NCI-H2029 treated with DMSO at 0.1 percent for 48 hours (cell line): ENCODE data around the gene CAPZA1.
"Not testable (repeated sequence)": the region's sequence is repeated elsewhere in the genome, so short reads cannot be mapped to it uniquely, and the experiment has no call there.

ENCODE experiments used
- DNase-seq: peaks from one replicate; lab custom pipeline; 2025; lab: John Stamatoyannopoulos, UW

The CAPZA1 gene

DNA sequence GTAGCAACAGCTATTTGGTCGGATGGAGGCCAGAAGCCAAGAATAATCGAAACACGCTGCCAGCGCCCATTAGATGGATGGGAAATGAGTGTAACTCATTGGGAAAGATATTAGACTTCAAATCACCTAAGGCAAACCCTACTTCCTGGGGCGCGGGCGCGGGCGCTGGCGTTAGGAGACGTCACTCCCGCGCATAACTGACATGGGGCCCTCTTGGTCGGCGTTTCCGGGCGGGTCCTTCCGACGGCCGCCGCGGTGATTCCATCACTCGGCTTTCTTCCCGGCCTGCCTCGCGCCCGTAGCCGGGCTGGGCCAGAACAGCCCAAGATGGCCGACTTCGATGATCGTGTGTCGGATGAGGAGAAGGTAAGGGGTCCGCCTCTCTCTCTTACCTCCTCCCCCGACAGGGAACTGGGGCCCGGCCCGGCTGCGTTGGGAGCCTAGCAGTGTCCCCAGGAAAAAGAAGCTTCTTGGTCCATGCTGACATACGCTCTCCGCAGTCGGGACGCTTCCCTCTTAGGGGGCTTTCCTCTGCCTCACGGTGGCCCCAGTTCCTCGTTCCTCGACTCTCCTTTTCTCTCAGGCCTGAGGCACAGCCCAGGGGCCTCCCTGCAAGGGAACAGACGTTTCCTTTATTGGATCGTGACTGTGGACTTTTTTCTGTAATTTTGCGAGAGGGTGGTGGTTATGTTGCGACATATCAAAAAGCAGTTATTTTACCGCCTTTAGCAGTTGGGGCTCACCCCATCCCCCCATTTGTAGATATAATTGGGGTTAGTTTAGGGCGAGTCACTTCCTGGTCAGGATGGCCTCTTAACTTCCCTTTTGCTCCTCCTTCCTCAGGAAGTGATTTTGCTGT lies at the start of gene CAPZA1:
TSS of gene CAPZA1 (plus strand) at position 315 of the 859 bp plus-strand sequence. CDS start at position 328, 13 bp downstream.
- peak; percentile 49 for DNase-seq

DNA sequence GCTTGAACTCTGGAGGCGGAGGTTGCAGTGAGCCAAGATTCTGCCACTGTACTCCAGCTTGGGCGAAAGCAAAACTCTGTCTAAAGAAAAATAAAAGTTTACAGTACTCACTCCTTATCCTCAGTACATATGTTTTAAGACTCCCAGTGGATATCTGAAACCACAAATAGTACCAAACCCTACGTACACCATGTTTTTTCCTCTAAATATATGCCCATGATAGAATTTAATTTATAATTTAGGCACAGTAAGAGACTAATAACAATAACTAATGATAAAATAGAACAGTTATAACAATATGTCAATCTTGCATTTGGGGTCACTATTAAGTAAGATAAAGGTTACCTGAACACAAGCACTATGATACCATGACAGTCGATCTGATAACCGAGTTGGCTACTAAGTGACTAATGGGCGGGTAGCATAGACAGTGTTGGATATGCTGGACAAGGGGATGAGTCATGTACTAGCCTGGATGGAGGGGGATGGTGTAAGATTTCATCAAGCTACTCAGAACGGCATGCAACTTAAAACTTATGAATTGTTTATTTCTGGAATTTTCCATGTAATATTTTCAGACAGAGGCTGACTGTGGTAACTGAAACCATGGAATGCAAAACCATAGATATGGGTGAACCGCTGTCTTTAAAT lies 44.4 kb upstream of the CAPZA1 start:
- DNase-seq, result no peak

DNA sequence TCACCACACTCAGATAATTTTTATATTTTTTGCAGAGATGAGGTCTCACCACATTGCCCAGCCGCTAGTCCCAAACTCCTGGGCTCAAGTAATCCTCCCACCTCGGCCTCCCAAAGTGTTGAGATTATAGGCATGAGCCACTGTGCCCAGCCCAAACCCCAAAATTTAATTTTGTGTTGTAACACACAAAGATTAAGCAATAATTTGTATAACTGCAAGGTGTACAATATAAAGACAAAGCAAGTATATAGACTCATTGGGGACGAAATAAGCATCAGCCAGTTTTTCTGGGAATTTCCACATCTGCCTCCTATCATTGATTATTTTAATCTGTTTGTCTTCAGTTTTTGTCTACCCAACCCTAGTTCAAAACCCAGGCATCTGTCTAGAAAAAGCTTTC lies 43.4 kb upstream of the CAPZA1 start:
- no peak for DNase-seq

DNA sequence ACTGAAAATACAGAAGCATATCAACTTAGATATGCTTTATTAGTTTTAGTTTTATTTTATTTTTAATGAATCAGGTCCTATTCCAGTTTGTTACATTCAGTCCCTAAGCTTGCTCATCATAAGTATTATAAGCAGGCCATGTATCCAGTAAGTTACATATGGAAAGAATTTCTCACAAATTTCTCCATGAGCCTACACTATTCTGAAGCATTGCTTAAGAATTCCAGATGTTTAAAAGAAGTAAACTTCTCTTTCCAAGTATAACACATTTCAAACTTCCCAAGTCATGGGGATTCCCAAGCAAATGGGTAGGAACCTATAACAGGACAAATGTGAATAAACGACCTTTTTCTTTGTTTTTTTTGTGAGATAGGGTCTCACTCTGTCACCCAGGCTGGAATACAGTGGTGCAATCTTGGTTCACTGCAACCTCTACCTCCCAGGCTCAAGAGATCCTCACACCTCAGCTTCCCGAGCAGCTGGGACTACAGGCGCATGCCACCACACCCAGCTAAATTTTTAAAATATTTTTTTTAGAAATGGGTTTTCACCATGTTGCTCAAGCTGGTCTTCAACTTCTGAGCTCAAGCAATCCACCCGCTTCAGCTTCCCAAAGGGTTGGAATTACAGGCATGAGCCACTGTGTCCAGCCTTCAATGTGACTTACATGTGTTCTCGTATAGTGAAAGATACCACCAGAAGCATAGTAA lies 39.7 kb upstream of the CAPZA1 start:
- DNase-seq, result no peak

DNA sequence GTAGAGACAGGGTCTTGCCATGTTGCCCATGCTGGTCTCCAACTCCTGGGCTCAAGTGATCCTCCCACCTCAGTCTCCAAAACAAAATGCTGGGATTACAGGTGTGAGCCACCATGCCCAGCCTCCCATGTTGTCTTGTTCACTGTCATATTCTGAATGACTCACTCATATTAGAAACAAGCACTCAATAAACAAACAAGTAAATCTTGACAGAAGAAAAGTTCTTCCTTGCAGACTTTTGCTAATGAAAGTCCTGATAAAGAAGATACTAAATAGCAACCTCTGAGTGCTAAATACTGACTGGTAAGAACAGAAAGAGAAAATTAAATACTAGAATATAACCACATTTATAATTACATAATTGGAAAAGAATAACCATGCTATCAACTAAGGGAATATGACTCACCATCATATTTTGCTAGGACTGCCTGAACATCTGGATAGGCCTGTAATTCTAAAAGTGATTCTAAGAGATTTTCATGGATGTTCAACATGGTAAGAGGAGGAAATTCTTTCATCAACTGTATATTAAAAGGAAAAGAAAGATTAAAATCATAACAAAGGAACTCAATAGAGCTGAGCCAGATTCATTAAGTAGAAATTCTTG lies 37.9 kb upstream of the CAPZA1 start:
- no peak for DNase-seq

DNA sequence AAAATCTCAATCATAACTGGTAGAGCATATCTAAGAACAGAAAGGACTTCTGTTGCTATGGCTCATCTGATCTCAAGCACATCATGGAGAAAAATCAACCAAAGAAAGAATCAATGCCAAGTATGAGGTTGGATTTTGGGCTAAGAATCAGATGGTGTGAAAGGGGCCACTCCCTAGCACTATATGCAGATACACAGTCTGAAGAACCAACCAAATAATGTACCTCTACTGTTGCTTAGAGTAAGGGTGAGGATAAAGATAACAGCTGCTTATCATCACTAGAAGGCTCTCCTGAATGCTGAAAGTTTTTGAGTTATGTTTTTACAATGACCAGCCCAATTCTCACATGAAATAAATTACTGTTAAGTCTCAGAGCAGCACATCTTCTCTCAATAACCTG lies 36.3 kb upstream of the CAPZA1 start:
- no peak for DNase-seq

DNA sequence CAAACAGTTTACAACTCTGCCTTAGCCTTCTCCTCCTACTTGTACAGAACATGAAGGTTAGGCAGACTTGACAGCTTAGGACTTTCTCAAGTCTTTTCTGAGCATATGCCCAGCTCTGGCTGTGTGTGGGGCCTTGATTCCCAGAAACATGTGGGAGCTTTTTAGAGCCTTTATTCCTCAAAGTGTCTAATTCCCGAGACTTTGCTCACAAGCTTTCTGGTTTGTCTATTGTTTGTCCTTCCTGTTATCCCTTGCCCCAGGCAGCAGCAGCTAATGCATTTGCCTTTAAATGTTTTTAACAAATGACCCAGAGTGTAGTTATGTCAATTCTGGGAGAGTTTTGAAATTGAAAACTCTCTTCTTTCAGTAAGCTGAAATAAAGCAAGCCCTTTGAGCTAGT lies 29.9 kb upstream of the CAPZA1 start:
- DNase-seq, result no peak

DNA sequence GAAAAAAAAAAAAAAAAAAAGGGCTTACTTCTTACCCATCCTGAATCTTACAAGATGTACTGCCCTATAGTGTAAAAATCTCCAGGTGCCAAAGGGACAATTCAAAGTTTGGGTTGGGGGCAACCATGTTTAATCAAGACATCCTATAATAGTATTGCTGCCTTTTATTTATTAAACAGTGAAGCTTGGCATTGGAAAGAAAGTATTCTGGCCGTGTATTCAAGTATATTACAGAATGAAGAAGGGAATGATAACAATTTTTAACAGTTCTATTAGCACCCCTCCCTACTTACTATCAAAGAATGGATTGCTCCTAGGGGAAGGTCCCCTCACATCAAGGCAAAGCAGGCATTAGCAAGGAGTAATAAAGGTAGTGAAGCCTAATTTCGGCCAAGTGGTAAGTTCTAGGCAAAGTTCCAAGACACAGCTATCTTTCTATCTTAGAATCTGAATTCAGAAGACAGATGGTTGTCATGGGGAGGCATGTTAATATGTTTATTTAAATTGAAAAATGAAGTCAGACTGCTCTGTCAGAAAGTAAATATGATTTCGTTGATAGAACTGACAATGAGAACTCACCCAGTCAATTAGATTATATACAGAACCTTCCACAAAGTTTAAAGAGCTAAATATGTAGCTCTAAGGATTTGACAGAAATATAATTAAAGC lies 25.3 kb upstream of the CAPZA1 start:
- DNase-seq, result no peak

DNA sequence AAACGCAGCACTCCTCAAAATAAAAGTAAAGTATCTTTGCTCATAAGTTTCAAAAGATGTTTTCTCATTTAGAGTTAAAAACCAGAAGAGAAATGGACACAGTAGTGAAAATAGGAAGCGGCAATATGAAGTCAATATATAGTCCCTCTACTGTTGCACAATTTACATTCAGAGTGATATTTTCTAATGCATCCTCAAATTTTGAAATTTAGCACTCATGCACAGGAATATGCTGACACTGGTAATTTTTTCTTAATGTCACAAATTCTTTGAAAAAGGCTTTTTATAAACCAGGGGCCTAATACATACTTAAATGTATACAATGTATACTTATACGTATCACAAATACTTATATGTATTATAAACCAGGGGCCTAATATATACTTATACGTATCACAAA lies 20.2 kb upstream of the CAPZA1 start:
- DNase-seq, result no peak

DNA sequence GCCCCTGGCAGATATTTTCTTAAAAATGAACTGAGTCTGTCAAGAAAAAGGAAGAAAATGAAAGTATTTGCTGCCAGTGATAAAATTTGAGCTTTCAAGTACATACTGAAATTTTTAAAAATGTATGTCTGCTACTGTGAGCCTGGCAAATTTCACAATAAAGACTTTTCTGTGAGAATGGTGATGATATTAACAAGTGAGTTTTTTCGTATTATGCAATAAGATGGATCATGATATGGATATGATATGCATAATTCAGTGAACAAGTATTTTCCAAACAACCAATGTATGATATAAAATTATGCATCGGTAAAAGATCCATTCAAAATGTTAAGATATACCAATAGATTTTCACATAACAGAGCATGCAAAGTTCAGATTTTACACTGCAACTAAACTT lies 16.6 kb upstream of the CAPZA1 start:
- DNase-seq, result no peak

DNA sequence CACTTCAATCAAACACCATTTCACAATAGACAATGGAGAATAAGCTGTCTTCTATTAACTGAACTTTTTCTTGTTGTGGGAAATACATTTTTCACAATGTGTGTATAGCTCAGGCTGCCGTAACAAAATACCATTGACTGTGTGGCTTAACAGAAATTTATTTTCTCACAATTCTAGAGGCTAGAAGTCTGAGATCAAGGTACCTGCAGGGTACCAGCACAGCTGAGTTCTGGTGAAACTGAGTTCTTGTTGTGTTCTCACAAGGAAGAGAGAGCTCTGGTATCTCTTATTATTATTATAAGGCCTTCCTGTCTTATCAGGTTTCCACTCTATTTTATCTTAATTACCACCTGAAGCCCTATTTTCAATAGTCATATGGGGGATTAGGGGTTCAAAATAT lies 16.1 kb upstream of the CAPZA1 start:
- DNase-seq, result no peak

DNA sequence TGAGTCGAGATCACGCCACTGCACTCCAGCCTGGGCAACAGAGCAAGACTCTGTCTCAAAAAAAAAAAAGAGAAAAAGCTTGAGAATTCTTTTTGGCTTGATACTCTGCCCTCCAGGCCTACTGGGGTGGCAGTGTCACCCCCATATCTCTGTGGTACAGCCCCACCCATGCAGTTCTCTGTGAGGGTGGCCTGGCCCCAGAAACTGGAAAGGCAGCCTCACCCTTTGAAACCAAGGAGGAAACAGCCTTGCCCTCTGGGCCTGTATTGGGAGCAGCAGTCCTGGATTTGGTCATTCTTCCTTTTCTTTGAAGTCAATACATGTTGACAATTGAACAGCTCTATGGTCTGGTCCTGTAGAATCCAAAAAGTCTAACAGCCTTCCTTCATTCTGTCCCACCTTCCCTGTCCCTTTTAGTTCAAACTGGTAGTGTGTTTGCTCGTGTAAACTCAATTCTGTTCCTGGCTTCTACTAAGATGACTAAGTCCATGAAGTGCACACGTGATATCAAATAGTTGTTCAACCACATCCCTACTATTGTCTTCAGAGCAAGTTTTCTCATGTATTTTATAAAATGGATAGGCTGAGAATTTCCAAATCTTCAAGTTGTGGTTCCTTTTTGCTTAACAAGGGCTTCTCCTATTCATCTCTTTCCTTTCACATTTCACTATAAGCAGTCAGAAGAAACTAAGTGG lies 13.9 kb upstream of the CAPZA1 start:
- no peak for DNase-seq

DNA sequence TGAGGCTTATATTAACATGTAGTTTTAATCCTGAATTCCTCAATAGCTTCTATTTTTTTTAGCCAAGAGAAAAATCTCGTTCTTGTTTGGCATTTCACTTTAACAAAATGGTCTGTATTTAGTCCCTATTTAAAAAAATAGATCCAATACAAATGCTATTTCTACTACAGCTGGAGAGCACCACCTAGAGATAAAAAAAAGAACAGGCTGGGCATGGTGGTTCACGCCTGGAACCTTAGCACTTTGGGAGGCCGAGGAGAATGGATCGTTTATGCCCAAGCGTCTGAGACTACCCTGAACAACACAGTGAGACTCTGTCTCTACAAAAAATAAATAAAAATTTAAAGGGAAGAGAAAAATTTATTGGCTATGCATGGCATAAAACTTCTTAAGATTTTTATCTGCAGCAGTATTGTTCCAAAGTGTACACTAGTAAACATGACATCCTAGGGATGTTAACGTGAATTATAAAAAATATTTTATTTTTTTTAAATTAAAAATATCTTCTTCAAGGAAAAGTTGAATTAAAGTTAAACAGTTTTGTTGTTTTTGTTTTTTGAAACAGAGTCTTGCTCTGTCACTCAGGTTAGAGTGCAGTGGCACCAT lies 5.1 kb upstream of the CAPZA1 start:
- no peak for DNase-seq

DNA sequence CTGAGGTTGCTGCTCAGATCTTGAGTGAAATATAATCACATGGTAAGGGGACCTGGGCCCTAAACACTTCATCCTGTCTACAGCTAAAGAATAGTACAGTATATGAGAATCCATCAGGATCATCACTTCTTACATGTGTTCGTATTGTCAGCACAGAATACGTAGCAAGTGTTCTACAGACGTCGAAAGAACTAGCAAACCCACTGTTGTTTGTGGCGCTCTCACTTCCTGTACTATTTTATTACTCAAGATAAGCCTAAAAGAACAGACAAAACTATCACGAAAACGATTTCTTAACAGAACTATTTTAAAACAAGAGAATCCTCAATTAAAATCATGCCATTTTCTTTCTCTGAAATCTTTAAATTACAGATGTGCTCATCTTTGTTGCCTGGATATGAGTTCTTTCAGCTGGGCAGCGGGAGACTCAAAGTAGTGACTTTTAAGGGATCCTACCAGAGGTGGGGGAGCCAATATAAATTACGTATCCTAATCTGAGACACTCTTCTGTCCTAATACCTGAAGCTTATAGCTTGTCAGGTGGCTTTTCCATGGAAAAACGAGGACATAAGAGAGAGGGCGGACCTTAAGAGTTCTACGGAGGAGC lies 1.4 kb upstream of the CAPZA1 start:
- DNase-seq, result no peak

DNA sequence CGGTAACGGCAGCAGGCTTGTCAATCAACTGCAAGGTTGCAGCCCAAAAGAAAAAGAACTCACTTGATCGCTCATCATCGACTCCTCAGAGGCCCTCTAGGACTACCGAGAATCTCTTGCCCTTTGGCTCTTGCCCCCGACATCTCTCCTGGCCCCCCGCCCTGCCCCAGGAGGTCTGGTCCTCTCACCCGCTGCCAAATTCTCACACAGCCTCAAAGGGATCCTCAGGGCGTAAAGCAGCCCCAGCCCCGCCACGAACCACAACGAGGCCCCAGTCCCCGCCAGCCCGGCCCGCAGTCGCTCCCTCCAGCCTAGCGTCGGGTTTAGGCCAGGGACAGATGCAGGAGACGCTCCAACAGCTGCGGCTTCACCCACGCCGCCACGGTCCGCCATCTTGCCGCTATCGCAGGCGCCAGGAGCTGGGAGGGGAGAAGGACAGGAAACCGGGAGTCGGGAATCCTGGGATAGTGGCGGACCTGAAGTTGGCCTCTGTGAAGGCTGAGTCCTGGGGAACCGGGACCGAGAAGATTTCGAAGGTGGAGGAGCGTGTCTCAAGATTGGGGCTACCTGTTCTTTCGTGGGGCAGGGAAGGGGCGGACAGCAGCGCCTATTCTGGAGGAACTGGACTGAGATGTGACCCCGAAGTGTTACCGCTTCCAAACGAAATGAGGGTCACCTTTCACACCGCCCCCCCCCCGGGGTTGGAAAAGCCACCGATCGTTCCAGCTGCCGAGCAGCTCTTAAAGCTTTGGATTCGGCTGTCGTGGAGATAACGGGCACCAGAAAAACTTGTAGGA lies 713 bp upstream of the CAPZA1 start, which contains the start of gene ST7L:
TSS of gene ST7L (minus strand) at position 421 of the 797 bp plus-strand sequence. CDS start at position 393, 28 bp downstream.
- DNase-seq, result peak; percentile 46

DNA sequence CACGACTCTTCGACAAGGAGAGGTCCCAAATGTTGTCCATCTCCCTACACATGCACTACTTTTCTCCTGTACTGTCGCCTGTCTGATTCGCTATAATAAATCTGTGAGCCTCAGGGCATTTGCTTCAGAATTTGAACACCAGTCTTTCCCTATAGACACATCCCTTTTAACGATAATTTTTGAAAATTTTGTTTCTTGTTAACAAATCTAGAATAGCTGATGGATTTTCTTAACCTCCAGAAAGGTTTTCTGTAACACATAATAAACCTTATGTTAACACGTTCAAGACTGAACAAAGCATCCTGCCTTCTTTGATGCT lies 704 bp downstream of the CAPZA1 start:
- DNase-seq, result no peak

DNA sequence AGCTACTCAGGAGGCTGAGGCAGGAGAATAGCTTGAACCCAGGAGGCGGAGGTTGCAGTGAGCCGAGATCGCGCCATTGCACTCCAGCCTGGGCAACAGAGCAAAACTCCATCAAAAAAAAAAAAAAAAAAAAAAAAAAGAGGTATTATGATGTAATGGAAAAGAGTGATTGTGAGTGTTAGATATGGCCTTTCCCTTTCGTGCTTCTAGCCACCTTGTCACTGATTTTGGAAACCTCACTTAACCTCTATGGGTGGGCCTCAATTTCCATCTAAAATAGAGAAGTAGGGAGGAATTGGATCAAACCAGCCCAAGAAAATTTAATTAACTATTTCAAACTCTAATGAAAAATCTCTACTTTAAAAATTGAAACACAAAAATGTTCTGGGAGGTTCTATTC lies 4.9 kb downstream of the CAPZA1 start:
- not testable (repeated sequence) for DNase-seq

DNA sequence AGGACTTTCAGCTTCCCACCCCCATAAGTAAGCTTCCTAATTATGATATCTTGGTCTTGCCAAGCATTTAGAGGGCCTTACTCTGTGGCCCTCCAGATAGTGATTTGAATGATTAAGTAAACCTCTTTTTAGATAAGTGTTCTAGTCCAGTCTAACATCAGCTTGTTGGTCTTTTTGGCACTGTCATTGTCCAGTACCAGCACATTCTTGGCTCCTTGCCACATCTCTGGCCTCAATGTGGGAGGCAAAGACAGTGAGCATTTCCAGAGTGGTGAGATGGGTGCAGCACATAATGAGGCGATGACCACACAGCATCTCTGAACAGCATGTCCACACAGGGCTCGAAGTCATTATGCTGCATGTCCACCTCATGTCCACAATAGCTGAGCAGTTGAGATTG lies 6.1 kb downstream of the CAPZA1 start:
- no peak for DNase-seq

DNA sequence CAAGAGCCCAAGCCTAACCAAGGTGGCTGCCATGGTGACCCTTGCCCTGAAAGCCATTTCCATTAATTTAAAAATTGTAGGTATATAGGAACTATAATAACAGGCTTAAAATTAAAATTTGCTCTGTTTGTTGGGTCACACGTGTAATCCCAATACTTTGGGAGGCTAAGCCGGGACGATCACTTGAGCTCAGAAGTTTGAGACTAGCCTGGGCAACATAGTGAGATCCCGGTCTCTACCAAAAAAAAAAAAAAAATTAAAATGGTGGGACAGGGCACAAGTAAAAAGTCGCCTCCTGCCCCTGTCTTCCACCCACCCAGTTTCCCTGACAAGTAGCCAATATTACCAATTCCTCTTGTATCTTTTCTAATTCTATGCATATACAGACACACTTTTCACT lies 6.6 kb downstream of the CAPZA1 start:
- no peak for DNase-seq

DNA sequence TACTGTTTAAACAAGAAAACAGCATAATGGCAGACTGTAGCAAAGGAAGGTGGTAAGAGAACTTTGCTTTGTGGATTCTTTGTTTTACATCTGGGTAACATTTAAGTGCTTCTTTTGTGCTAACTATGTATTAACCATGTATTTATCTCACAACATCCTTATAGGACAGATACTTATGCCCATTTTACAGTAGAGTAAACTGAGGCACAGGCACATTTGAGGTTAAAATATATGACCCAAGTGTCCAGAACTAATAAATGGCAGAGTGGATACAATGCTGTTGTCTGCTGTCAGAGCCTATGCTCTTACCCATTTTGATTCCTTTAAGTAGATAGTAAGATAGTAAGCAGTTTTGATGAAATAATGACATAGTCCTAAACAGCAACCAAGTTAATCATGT lies 7.3 kb downstream of the CAPZA1 start:
- DNase-seq, result no peak
